Immature natural killer cell (primary cell): ENCODE results near the gene P2RX3. TPM values are rescaled to one million over a fixed set of nuclear protein-coding genes. Genes with fewer than 3 reads are reported as not detected.
A peak's percentile ranks its signal among the peaks of the same experiment; 100 is the strongest.
"Not testable (repeated sequence)": the region's sequence is repeated elsewhere in the genome, so short reads cannot be mapped to it uniquely, and the experiment has no call there.

Experiments used
- DNase-seq, 3 donors: peaks; one replicate each; pipeline ENCODE4 v3.0.0; 2022; ENCODE audit warnings: mixed read lengths in 1 of 3
- H3K27ac Mint-ChIP-seq, 6 donors: one replicate each; pipeline ENCODE4 v1.8.0; 2020; ENCODE audit warnings: mixed read lengths in 6 of 6, mild to moderate bottlenecking in 5 of 6, inconsistent platforms in 4 of 6, moderate library complexity in 3 of 6
- H3K27me3 Mint-ChIP-seq, 3 donors: one replicate each; pipeline ENCODE4 v1.8.0; 2020 to 2021; ENCODE audit warnings: low read depth in 3 of 3, mild to moderate bottlenecking in 3 of 3, mixed read lengths in 3 of 3, moderate library complexity in 3 of 3, inconsistent platforms in 1 of 3
- H3K36me3 Mint-ChIP-seq, 3 donors: one replicate each; pipeline ENCODE4 v1.8.0; 2020; ENCODE audit warnings: mixed read lengths in 3 of 3, inconsistent platforms in 2 of 3, mild to moderate bottlenecking in 2 of 3
- H3K4me1 Mint-ChIP-seq, 2 donors: one replicate each; pipeline ENCODE4 v1.8.0; 2020; ENCODE audit warnings: inconsistent platforms in 2 of 2, mild to moderate bottlenecking in 2 of 2, mixed read lengths in 2 of 2, moderate library complexity in 1 of 2
- H3K4me3 Mint-ChIP-seq, 5 donors: one replicate each; pipeline ENCODE4 v1.8.0; 2020; ENCODE audit warnings: mild to moderate bottlenecking in 5 of 5, mixed read lengths in 5 of 5, inconsistent platforms in 3 of 5, moderate library complexity in 3 of 5
- H3K9me3 Mint-ChIP-seq, 6 donors: one replicate each; pipeline ENCODE4 v1.8.0; 2020; ENCODE audit warnings: mild to moderate bottlenecking in 6 of 6, mixed read lengths in 6 of 6, inconsistent platforms in 4 of 6, moderate library complexity in 3 of 6
- polyA plus RNA-seq, 3 donors: library from polyadenylated mRNA; unstranded; fragments of 300-500 nt; fragmentation: Illumina TruSeq; gene quantifications; one replicate each; pipeline ENCODE4 v1.2.3, GENCODE V29; 2021

The P2RX3 gene
- polyA plus RNA-seq: not detected

- peaks cover 39 to 57% of the 10 kb centered on the region in 2 donors for H3K4me1 Mint-ChIP-seq
- H3K9me3 Mint-ChIP-seq: no peaks in the 10 kb centered on the region
- H3K27me3 Mint-ChIP-seq: peaks cover 0 to 16% (median 5%) of the 10 kb centered on the region in 3 donors
- peak within 1 kb of the TSS in 5 of 6 donors; percentile 27 to 97 (median 67) for H3K27ac Mint-ChIP-seq
- H3K36me3 Mint-ChIP-seq: peaks cover 0 to 3% (median 2%) of the 10 kb centered on the region in 3 donors
- no peak for DNase-seq
- H3K4me3 Mint-ChIP-seq: peak within 1 kb of the TSS in 2 of 5 donors; percentile 27 to 43
Observed at GRCh38 chr11:57338142-57338541, at the start of gene P2RX3. Gene P2RX3 (plus strand): TSS chr11:57338352. CDS start chr11:57338551, 199 bp downstream.

- Mint-ChIP-seq H3K36me3 (no peaks in the 10 kb centered on the region), H3K9me3 (no peaks in the 10 kb centered on the region), H3K27ac (no peak overlapping the region), H3K27me3 (peaks cover 0 to 8% (median 6%) of the 10 kb centered on the region in 3 donors), H3K4me1 (no peaks in the 10 kb centered on the region), H3K4me3 (no peak overlapping the region)
- DNase-seq: no peak
Observed at GRCh38 chr11:57288771-57289579, 49.2 kb upstream of the P2RX3 start.

- Mint-ChIP-seq H3K4me3 (no peak overlapping the region), H3K27me3 (peaks cover 0 to 8% (median 6%) of the 10 kb centered on the region in 3 donors), H3K36me3 (no peaks in the 10 kb centered on the region), H3K27ac (no peak overlapping the region), H3K9me3 (no peaks in the 10 kb centered on the region), H3K4me1 (no peaks in the 10 kb centered on the region)
- DNase-seq: no peak
Observed at GRCh38 chr11:57290288-57290687, 47.9 kb upstream of the P2RX3 start.

GRCh38 chr11:57294225-57295131 is 43.7 kb upstream of the P2RX3 start:
- no peak overlapping the region for H3K27ac Mint-ChIP-seq
- no peak overlapping the region for H3K4me3 Mint-ChIP-seq
- no peaks in the 10 kb centered on the region for H3K4me1 Mint-ChIP-seq
- H3K36me3 Mint-ChIP-seq: peaks cover 5 to 7% (median 6%) of the 10 kb centered on the region in 3 donors
- H3K9me3 Mint-ChIP-seq: peaks cover 0 to 4% (median 0%) of the 10 kb centered on the region in 6 donors
- H3K27me3 Mint-ChIP-seq: peaks cover 0 to 4% (median 0%) of the 10 kb centered on the region in 3 donors
- no peak for DNase-seq

GRCh38 chr11:57296205-57296604 is 41.9 kb upstream of the P2RX3 start:
- not testable (repeated sequence) for H3K4me1 Mint-ChIP-seq, H3K27ac Mint-ChIP-seq, H3K9me3 Mint-ChIP-seq, H3K27me3 Mint-ChIP-seq, DNase-seq, H3K4me3 Mint-ChIP-seq
- peaks cover 8 to 18% (median 11%) of the 10 kb centered on the region in 3 donors for H3K36me3 Mint-ChIP-seq

GRCh38 chr11:57297221-57297620 is 40.9 kb upstream of the P2RX3 start:
- no peak overlapping the region for H3K27ac Mint-ChIP-seq
- H3K36me3 Mint-ChIP-seq: peaks cover 8 to 22% (median 11%) of the 10 kb centered on the region in 3 donors
- no peak overlapping the region for H3K4me3 Mint-ChIP-seq
- DNase-seq: no peak
- H3K4me1 Mint-ChIP-seq: no peaks in the 10 kb centered on the region
- H3K27me3 Mint-ChIP-seq: no peaks in the 10 kb centered on the region
- peaks cover 0 to 4% (median 0%) of the 10 kb centered on the region in 6 donors for H3K9me3 Mint-ChIP-seq

GRCh38 chr11:57299150-57299737 is 38.9 kb upstream of the P2RX3 start:
- peaks cover 8 to 22% (median 11%) of the 10 kb centered on the region in 3 donors for H3K36me3 Mint-ChIP-seq
- peaks cover 0 to 4% (median 0%) of the 10 kb centered on the region in 6 donors for H3K9me3 Mint-ChIP-seq
- H3K4me1 Mint-ChIP-seq: no peaks in the 10 kb centered on the region
- no peak overlapping the region for H3K4me3 Mint-ChIP-seq
- DNase-seq: no peak
- H3K27me3 Mint-ChIP-seq: no peaks in the 10 kb centered on the region
- no peak overlapping the region for H3K27ac Mint-ChIP-seq

GRCh38 chr11:57300785-57301184 is 37.4 kb upstream of the P2RX3 start:
- H3K4me1 Mint-ChIP-seq: no peaks in the 10 kb centered on the region
- no peak for DNase-seq
- no peak overlapping the region for H3K27ac Mint-ChIP-seq
- H3K9me3 Mint-ChIP-seq: peaks cover 0 to 4% (median 0%) of the 10 kb centered on the region in 6 donors
- no peak overlapping the region for H3K4me3 Mint-ChIP-seq
- H3K36me3 Mint-ChIP-seq: peaks cover 8 to 22% (median 11%) of the 10 kb centered on the region in 3 donors
- no peaks in the 10 kb centered on the region for H3K27me3 Mint-ChIP-seq

- Mint-ChIP-seq H3K9me3 (peaks cover 0 to 4% (median 0%) of the 10 kb centered on the region in 6 donors), H3K27ac (no peak overlapping the region), H3K36me3 (peaks cover 8 to 22% (median 11%) of the 10 kb centered on the region in 3 donors), H3K4me3 (no peak overlapping the region), H3K4me1 (no peaks in the 10 kb centered on the region), H3K27me3 (no peaks in the 10 kb centered on the region)
- no peak for DNase-seq
Observed at GRCh38 chr11:57301711-57302423, 36.3 kb upstream of the P2RX3 start.

- Mint-ChIP-seq H3K4me3 (no peak overlapping the region), H3K9me3 (peaks cover 0 to 4% (median 0%) of the 10 kb centered on the region in 6 donors), H3K27ac (no peak overlapping the region), H3K27me3 (no peaks in the 10 kb centered on the region), H3K36me3 (peaks cover 8 to 22% (median 11%) of the 10 kb centered on the region in 3 donors), H3K4me1 (no peaks in the 10 kb centered on the region)
- no peak for DNase-seq
Observed at GRCh38 chr11:57302489-57302888, 35.7 kb upstream of the P2RX3 start.

GRCh38 chr11:57303280-57303989 is 34.7 kb upstream of the P2RX3 start:
- Mint-ChIP-seq H3K9me3 (peaks cover 0 to 4% (median 0%) of the 10 kb centered on the region in 6 donors), H3K36me3 (peaks cover 8 to 22% (median 11%) of the 10 kb centered on the region in 3 donors), H3K4me1 (no peaks in the 10 kb centered on the region), H3K4me3 (no peak overlapping the region), H3K27me3 (peaks cover 0 to 2% (median 0%) of the 10 kb centered on the region in 3 donors), H3K27ac (no peak overlapping the region)
- no peak for DNase-seq

GRCh38 chr11:57303990-57304579 is 34.1 kb upstream of the P2RX3 start:
- Mint-ChIP-seq H3K36me3 (peaks cover 7 to 20% (median 9%) of the 10 kb centered on the region in 3 donors), H3K4me3 (no peak overlapping the region), H3K4me1 (no peaks in the 10 kb centered on the region), H3K27me3 (peaks cover 0 to 2% (median 0%) of the 10 kb centered on the region in 3 donors), H3K27ac (no peak overlapping the region), H3K9me3 (peaks cover 0 to 3% (median 0%) of the 10 kb centered on the region in 6 donors)
- no peak for DNase-seq
